ENCODE measurements around the gene GRPEL1.

The GRPEL1 gene

DNA sequence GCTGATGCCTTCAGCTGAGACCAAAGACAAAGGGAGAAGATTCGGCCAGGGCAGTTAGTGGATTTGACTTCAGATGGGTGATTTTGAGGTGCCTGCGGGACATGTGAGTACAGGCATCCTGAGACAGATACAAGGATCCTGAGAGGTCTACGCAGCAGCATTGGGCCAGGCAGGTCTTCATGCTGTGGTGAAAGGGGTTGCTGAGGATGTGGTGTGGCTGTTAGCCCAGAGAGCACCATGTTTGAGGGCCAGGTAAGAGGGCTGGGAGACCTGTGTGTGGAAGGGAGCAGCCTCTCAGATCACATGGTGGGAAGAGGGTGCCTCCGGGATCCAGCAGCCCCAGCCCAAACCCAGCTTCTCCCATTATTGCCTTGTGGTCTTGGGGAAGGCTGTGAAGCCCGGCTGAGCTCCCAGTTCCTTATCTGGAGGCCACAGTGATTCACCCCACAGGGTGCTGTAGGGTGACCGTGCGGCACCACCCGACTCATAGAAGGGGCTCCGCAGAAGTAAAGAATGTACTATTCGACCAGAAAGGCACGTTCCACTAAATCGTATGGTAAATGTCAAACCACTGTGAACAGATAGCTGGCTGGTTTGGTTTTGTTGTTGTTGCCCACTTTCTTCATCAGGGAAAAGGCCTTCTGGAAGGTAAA, 52.4 kb downstream of the GRPEL1 start:
- no peak for TF ChIP-seq ZBTB7A (IDR thresholded peaks at IDR 0.05; ENCODE audit: low read depth)
- TF ChIP-seq EP300 (IDR thresholded peaks at IDR 0.05; ENCODE audit: borderline replicate concordance): no peak
- no peak for TF ChIP-seq RAD21 (IDR thresholded peaks at IDR 0.05; ENCODE audit: low read depth)
- no peak for TF ChIP-seq TEAD4 (IDR thresholded peaks at IDR 0.05)
- TF ChIP-seq EGR1 (IDR thresholded peaks at IDR 0.05): no peak
- TF ChIP-seq, protein P1, sequence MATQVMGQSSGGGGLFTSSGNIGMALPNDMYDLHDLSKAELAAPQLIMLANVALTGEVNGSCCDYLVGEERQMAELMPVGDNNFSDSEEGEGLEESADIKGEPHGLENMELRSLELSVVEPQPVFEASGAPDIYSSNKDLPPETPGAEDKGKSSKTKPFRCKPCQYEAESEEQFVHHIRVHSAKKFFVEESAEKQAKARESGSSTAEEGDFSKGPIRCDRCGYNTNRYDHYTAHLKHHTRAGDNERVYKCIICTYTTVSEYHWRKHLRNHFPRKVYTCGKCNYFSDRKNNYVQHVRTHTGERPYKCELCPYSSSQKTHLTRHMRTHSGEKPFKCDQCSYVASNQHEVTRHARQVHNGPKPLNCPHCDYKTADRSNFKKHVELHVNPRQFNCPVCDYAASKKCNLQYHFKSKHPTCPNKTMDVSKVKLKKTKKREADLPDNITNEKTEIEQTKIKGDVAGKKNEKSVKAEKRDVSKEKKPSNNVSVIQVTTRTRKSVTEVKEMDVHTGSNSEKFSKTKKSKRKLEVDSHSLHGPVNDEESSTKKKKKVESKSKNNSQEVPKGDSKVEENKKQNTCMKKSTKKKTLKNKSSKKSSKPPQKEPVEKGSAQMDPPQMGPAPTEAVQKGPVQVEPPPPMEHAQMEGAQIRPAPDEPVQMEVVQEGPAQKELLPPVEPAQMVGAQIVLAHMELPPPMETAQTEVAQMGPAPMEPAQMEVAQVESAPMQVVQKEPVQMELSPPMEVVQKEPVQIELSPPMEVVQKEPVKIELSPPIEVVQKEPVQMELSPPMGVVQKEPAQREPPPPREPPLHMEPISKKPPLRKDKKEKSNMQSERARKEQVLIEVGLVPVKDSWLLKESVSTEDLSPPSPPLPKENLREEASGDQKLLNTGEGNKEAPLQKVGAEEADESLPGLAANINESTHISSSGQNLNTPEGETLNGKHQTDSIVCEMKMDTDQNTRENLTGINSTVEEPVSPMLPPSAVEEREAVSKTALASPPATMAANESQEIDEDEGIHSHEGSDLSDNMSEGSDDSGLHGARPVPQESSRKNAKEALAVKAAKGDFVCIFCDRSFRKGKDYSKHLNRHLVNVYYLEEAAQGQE (IDR thresholded peaks at IDR 0.05; ENCODE audit: low read depth): no peak
- no peak for TF ChIP-seq YY1 (IDR thresholded peaks at IDR 0.05; ENCODE audit: low read depth)
- TF ChIP-seq FOXM1 (IDR thresholded peaks at IDR 0.05; ENCODE audit: borderline replicate concordance, low read depth): no peak
- TF ChIP-seq, protein P2, sequence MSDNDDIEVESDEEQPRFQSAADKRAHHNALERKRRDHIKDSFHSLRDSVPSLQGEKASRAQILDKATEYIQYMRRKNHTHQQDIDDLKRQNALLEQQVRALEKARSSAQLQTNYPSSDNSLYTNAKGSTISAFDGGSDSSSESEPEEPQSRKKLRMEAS (IDR thresholded peaks at IDR 0.05): no peak
- no peak for TF ChIP-seq CREB1 (IDR thresholded peaks at IDR 0.05; ENCODE audit: low read depth)
- no peak for TF ChIP-seq TCF12 (IDR thresholded peaks at IDR 0.05; ENCODE audit: low read depth)
- TF ChIP-seq CEBPB (IDR thresholded peaks at IDR 0.05): no peak
- no peak for TF ChIP-seq TAF1 (IDR thresholded peaks at IDR 0.05; ENCODE audit: low read depth)
- no peak for TF ChIP-seq NFIC (IDR thresholded peaks at IDR 0.05)
- TF ChIP-seq, protein P3, sequence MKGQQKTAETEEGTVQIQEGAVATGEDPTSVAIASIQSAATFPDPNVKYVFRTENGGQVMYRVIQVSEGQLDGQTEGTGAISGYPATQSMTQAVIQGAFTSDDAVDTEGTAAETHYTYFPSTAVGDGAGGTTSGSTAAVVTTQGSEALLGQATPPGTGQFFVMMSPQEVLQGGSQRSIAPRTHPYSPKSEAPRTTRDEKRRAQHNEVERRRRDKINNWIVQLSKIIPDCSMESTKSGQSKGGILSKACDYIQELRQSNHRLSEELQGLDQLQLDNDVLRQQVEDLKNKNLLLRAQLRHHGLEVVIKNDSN (IDR thresholded peaks at IDR 0.05): no peak

DNA sequence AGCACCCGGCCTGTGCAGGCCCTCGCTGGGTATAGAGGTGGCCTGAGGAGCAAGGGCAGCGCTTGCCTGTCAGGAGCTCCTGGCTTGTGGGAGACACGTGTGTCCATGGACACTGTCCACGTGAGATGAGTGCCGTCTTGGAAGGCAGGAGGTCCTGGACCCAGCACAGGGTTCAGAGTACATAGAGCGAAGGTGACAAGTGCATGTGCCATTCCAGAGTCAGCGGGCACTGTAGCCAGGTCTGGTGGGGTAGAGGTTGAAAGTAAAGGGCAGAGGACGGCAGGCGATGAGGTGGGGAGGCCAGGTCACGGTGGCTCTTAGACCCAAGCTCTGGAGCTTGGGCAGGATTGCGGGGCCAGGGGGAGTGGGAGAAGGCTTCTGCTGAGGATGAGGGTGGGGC, 53.0 kb downstream of the GRPEL1 start:
- TF ChIP-seq, protein P2 (IDR thresholded peaks at IDR 0.05): no peak
- TF ChIP-seq ZBTB7A (IDR thresholded peaks at IDR 0.05; ENCODE audit: low read depth): no peak
- TF ChIP-seq, protein P1 (IDR thresholded peaks at IDR 0.05; ENCODE audit: low read depth): no peak
- TF ChIP-seq, protein P3 (IDR thresholded peaks at IDR 0.05): no peak
- TF ChIP-seq NFIC (IDR thresholded peaks at IDR 0.05): no peak
- no peak for TF ChIP-seq EP300 (IDR thresholded peaks at IDR 0.05; ENCODE audit: borderline replicate concordance)
- TF ChIP-seq TCF12 (IDR thresholded peaks at IDR 0.05; ENCODE audit: low read depth): no peak
- TF ChIP-seq TEAD4 (IDR thresholded peaks at IDR 0.05): no peak
- TF ChIP-seq RAD21 (IDR thresholded peaks at IDR 0.05; ENCODE audit: low read depth): no peak
- TF ChIP-seq FOXM1 (IDR thresholded peaks at IDR 0.05; ENCODE audit: borderline replicate concordance, low read depth): no peak
- no peak for TF ChIP-seq CREB1 (IDR thresholded peaks at IDR 0.05; ENCODE audit: low read depth)
- TF ChIP-seq EGR1 (IDR thresholded peaks at IDR 0.05): no peak
- no peak for TF ChIP-seq YY1 (IDR thresholded peaks at IDR 0.05; ENCODE audit: low read depth)
- no peak for TF ChIP-seq TAF1 (IDR thresholded peaks at IDR 0.05; ENCODE audit: low read depth)
- no peak for TF ChIP-seq CEBPB (IDR thresholded peaks at IDR 0.05)

DNA sequence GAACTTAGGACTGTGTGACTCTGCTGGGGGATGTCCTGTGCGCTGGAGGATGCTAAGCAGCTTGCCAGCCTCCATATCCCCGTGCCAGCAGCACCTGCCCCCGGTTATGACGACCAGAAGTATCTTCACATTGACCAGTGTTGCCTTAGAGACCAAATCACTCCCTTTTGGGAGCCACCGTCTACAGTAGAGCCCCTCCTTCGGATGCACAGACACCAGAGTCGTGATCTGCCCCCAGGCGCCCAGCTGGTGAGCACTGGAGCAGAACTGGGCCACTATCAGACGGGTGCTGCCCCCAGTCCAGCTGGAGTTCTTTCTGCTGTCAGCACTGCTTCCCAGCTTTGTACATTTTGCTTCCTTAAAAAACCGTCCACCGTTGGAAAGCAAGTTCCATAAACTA, 54.7 kb downstream of the GRPEL1 start:
- TF ChIP-seq FOXM1 (IDR thresholded peaks at IDR 0.05; ENCODE audit: borderline replicate concordance, low read depth): no peak

DNA sequence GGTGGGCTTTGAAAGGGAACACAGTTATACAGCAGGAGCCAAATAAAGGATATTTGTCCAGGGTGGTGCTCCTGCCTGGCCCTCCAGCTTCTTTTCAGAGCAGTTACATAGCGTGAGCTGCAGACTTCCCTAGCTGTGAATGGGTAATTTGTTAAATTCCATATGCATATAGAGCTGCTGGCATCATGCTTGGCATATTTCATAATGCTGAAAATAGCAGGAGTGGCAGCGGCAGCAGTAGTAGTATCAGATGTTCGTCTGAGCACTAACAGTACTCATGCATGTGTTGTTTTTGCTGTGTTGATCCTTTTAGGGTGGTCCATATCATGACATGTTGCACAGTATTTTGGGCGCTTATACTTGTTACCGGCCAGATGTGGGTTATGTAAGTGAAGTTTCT, 58.3 kb downstream of the GRPEL1 start:
- TF ChIP-seq EGR1 (IDR thresholded peaks at IDR 0.05): no peak
- TF ChIP-seq FOXM1 (IDR thresholded peaks at IDR 0.05; ENCODE audit: borderline replicate concordance, low read depth): no peak
- TF ChIP-seq CEBPB (IDR thresholded peaks at IDR 0.05): no peak
- TF ChIP-seq ZBTB7A (IDR thresholded peaks at IDR 0.05; ENCODE audit: low read depth): no peak
- TF ChIP-seq TEAD4 (IDR thresholded peaks at IDR 0.05): no peak
- TF ChIP-seq RAD21 (IDR thresholded peaks at IDR 0.05; ENCODE audit: low read depth): no peak
- TF ChIP-seq CREB1 (IDR thresholded peaks at IDR 0.05; ENCODE audit: low read depth): no peak
- TF ChIP-seq EP300 (IDR thresholded peaks at IDR 0.05; ENCODE audit: borderline replicate concordance): no peak
- TF ChIP-seq, protein P1 (IDR thresholded peaks at IDR 0.05; ENCODE audit: low read depth): no peak

Data from Ishikawa (cell line).